BE2C (cell line): Measurements from ENCODE around the gene SRMS.
"Not testable (repeated sequence)": the region's sequence is repeated elsewhere in the genome, so short reads cannot be mapped to it uniquely, and the experiment has no call there.

Experiments used
- DNase-seq: peaks from one replicate; pipeline ENCODE4 v3.0.0-alpha.2; 2020
- H3K27me3 ChIP-seq: fragments of 250-450 bp; sonication (Bioruptor Pico); 2 replicates; pipeline ENCODE4 v1.5.1; 2020; ENCODE audit warnings: mild to moderate bottlenecking
- H3K36me3 ChIP-seq: fragments of 250-450 bp; sonication (Bioruptor Pico); 2 replicates; pipeline ENCODE4 v1.5.1; 2020; ENCODE audit warnings: mild to moderate bottlenecking
- H3K4me1 ChIP-seq: fragments of 250-450 bp; sonication (Bioruptor Pico); 2 replicates; pipeline ENCODE4 v1.5.1; 2020
- H3K4me3 ChIP-seq: 2 replicates; pipeline ENCODE4 v1.5.1; 2011; ENCODE audit warnings: low read depth, low read length
- H3K9me3 ChIP-seq: fragments of 250-450 bp; sonication (Bioruptor Pico); 2 replicates; pipeline ENCODE4 v1.5.1; 2020
- TF ChIP-seq, protein P1 (sequence below): IDR thresholded peaks from 2 replicates; pipeline ENCODE4 v1.5.1; 2012; ENCODE audit warnings: mild to moderate bottlenecking, low read depth, low read length

Gene SRMS

DNA sequence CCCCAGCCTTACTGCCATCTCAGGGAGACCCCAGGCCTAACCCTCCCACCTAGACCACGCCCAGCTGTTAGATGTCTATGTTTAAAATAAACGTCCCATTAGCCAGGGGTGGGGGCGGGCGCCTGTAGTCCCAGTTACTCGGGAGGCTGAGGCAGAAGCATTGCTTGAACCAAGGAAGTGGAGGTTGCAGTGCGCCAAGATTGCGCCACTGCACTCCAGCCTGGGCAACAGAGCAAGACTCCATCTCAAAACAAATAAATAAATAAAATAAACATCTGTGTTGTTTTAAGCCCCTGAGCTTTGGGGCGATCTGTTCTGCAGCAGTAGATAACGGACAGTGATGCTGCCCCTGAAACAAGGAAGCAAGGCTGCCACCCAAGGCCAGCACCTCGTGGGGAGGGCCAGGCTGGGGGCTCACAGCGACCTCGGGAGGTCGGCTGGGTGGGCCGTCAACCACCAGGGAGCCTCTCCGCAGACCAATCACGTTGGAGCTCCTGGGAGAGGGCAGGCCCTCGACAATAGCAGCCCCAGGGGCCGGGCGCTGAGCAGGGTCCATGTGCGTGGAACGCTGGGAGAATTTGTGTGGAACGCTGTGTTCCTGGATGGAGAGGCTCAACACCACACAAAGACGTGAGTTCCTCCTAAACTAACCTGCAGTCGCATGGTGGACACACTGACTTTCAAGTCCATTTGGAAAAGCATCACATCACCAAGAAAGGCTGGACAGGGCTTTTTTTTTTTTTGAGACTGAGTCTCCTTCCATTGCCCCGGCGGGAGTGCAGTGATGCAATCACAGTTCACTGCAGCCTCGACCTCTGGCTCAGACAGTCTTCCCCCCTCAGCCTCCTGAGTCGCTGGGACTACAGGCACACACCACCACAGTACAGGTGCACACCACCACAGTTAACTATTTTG, 27.5 kb upstream of the SRMS start:
- no peak overlapping the region for H3K4me3 ChIP-seq
- DNase-seq = no peak
- no peaks in the 10 kb centered on the region for H3K27me3 ChIP-seq
- peaks cover 9% of the 10 kb centered on the region for H3K4me1 ChIP-seq
- no peaks in the 10 kb centered on the region for H3K9me3 ChIP-seq
- TF ChIP-seq, protein P1, sequence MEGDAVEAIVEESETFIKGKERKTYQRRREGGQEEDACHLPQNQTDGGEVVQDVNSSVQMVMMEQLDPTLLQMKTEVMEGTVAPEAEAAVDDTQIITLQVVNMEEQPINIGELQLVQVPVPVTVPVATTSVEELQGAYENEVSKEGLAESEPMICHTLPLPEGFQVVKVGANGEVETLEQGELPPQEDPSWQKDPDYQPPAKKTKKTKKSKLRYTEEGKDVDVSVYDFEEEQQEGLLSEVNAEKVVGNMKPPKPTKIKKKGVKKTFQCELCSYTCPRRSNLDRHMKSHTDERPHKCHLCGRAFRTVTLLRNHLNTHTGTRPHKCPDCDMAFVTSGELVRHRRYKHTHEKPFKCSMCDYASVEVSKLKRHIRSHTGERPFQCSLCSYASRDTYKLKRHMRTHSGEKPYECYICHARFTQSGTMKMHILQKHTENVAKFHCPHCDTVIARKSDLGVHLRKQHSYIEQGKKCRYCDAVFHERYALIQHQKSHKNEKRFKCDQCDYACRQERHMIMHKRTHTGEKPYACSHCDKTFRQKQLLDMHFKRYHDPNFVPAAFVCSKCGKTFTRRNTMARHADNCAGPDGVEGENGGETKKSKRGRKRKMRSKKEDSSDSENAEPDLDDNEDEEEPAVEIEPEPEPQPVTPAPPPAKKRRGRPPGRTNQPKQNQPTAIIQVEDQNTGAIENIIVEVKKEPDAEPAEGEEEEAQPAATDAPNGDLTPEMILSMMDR = no peak
- H3K36me3 ChIP-seq = no peaks in the 10 kb centered on the region

DNA sequence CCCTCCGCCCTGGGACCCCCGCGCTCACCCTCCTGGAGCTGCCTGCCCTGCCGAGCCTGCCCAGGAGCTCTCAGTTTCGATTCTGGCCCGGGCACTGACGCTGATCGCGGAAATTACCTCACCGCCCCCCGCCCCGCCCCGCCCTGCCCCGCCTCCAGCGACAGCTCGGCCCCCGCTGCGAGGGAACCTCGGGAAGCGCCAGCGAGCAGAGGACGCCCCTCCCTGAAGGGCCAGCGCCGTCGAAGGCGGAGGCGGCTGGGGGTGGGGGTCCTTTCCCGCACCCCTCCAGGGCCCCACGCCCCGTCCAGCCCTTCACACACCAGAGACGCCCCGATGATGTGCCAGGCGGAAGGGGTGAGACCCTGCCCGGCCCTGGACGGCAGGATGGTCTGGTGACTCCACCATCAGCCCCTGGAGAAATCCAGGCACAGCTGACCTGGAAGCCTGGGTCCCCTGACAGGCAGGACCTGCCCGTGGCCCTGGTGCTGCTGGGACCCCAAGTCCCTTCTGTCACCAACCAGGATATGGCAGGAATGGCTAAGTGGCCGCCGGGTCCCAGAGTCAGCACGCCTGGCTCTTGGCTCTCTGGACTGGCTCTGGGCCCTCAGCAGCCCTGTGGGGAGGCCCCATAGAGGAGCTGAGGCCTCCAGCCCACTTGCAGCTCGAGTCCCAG, 26.7 kb upstream of the SRMS start, which contains the start of gene HELZ2:
Gene HELZ2 (minus strand): TSS at position 84 of the 673 bp plus-strand sequence. CDS start 1,854 bp downstream, outside the sequence.
- Histone ChIP-seq H3K27me3 (no peaks in the 10 kb centered on the region), H3K4me3 (peak within 1 kb of the TSS; percentile 71), H3K36me3 (no peaks in the 10 kb centered on the region), H3K4me1 (peaks cover 9% of the 10 kb centered on the region), H3K9me3 (no peaks in the 10 kb centered on the region)
- TF ChIP-seq, protein P1 = no peak
- DNase-seq = peak; percentile 76

DNA sequence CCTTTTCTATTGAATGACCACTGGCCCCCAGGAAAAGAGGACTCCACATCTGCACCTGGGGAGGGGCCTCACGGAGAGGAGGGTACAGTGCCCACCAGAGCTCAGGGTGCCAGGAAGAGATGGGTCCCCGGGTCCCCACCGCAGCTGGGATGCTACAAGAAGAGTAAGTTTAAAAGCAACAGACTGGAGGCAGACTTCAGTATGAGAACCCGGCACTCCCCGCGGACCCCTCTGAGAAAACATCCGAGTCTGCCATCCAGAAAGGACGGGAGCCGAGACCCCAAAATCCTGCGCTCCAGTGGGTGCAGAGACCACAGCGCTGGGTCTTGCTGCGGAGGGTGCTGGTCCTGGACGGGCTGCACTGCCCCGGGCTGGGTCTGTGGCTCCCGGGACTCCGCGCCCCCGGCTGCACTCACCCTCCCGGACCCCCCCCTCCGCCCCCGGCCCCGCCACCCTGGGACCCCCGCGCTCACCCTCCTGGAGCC, 26.1 kb upstream of the SRMS start:
- H3K36me3 ChIP-seq = no peaks in the 10 kb centered on the region
- H3K9me3 ChIP-seq = no peaks in the 10 kb centered on the region
- H3K4me1 ChIP-seq = peaks cover 9% of the 10 kb centered on the region
- no peak for DNase-seq
- H3K27me3 ChIP-seq = no peaks in the 10 kb centered on the region
- H3K4me3 ChIP-seq = peak overlapping the region; percentile 71
- TF ChIP-seq, protein P1 = no peak

DNA sequence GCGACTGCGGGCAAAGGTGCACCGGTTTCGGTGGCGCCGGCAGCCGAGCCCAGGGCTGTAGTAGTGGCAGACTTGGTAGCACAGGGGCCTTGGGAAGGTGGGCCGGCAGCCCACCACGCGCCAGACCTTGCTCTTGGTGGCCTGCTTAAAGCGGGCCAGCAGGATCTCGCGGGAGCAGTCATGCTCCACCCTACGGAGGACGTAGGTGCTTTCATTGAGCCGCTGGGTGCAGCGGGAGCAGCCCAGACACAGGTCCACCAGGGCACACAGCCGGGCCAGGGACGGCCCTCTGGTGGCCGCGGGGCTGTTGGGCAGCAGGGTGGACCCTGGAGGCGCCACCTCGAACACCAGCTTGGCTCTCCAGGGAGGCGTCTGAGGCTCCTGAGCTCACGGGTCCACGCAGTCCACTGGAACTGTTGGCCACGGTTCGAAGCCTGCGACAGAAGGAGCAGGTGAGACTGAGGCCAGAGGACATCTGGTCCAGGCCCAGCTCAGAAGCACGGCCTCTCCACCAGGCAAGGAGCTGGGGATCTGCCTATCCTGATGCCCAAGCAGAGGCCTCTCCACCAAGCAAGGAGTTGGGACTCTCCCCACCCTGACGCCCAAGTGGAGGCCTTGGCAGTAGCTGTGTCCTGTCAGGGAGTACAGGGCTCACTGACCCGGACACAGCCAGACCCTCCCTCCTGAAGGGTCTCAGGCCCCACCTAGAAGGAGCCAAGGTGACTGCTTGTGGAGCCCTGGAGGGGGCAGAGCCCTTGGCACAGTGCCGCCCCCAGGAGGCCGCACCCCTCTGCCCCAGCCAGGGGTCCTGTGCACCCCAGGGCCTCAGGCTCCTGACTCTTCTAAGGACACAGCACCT, 25.5 kb upstream of the SRMS start:
- TF ChIP-seq, protein P1 = no peak
- Histone ChIP-seq H3K4me1 (peaks cover 9% of the 10 kb centered on the region), H3K36me3 (no peaks in the 10 kb centered on the region), H3K4me3 (peak overlapping the region; percentile 71), H3K27me3 (no peaks in the 10 kb centered on the region), H3K9me3 (no peaks in the 10 kb centered on the region)
- no peak for DNase-seq

DNA sequence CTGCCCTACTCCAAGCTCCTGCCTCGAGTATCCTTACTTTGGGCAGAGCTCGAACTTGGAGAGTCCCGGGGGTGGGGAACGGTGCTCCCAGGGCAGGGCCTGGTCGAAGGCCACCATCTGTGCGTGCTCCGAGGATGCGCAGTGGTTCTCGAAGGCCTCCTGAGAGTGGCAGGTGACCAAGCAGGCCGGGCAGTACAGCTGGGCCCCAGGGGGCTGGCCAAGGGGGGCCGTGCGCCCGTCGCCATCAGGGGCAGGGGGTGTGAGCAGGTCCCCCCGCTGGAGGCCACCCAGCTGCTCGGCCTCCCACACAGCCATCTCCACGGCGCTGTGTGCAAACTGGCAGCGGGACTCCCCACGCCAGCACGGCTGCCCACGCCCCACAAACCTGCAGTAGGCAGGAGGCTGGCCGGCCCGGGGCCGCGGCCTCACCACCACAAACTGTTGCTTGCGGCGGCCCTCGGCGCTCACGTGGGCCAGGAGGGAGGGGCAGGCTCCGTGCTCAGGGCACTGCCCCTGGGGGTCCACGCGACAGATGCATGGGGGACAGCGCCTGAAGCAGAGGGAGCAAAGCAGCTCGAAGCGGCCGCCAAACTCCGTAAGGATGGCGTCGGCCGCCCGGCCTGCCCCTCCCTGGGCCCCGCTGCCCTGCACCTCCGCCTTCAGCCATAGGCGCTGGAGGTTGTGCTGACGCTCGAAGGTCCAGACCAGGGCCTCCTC, 24.7 kb upstream of the SRMS start:
- Histone ChIP-seq H3K36me3 (no peaks in the 10 kb centered on the region), H3K9me3 (no peaks in the 10 kb centered on the region), H3K4me1 (peaks cover 5% of the 10 kb centered on the region), H3K27me3 (no peaks in the 10 kb centered on the region), H3K4me3 (no peak overlapping the region)
- TF ChIP-seq, protein P1 = no peak
- no peak for DNase-seq

DNA sequence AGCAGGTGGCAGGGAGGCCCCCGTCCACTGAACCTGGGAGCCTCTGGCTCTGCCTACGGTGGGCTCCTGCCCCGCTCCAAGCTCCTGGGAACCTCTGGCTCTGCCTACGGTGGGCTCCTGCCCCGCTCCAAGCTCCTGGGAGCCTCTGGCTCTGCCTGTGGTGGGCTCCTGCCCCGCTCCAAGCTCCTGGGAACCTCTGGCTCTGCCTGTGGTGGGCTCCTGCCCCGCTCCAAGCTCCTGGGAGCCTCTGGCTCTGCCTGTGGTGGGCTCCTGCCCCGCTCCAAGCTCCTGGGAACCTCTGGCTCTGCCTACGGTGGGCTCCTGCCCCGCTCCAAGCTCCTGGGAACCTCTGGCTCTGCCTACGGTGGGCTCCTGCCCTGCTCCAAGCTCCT, 23.5 kb upstream of the SRMS start:
- H3K36me3 ChIP-seq, H3K27me3 ChIP-seq, H3K4me3 ChIP-seq, H3K4me1 ChIP-seq, H3K9me3 ChIP-seq, DNase-seq: not testable (repeated sequence)
